Measurements from ENCODE around the gene PARN. TPM values are rescaled to one million over a fixed set of nuclear protein-coding genes. Genes with fewer than 3 reads are reported as not detected.

Gene PARN
- total and polyA plus RNA-seq, 2 of the 8 experiments (the other 6 are each of a cell fraction or from before 2014, with no cell fraction given) = 24.5 to 44.6 TPM

DNA sequence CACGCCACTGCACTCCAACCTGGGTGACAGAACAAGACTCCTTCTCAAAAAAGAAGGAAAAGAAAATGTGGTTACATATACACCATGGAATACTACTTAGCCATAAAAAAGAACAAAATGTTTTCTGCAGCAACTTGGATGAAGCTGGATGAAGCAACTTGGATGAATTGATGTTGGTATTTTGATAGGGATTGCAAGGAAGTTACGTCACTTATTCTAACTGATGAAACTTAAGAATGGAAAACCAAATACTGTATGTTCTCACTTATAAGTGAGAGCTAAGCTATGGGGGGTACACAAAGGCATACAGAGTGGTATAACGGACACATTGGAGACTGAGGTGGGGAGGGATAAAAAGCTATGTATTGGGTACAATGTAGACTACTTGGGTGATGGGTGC, 46.6 kb upstream of the PARN start:
- no peak overlapping the region for H3K9ac ChIP-seq (replicated peaks in 1 of 4; ENCODE audit: extremely low read depth in 1 of 4, low read depth in 3 of 4, low read length in 3 of 4)
- H3K4me1 ChIP-seq (replicated peaks in 1 of 4; ENCODE audit: control insufficient read depth in 3 of 4, insufficient read depth in 4 of 4, low read length in 3 of 4) = no peaks in the 10 kb centered on the region
- H3K27ac ChIP-seq (ENCODE audit: low read depth, low read length) = no peak overlapping the region
- H3K18ac ChIP-seq (ENCODE audit: extremely low read depth, low read length) = no peak overlapping the region
- H3K9me3 ChIP-seq (ENCODE audit: insufficient read depth in 2 of 2, low read depth in 1 of 2, low read length in 1 of 2) = no peaks in the 10 kb centered on the region
- H2BK120ac ChIP-seq (replicated peaks; ENCODE audit: low read depth, low read length) = no peak overlapping the region
- H3K23me2 ChIP-seq (ENCODE audit: low read depth, low read length) = peaks cover 4% of the 10 kb centered on the region; the same call in 1 of the 2 replicates
- H3K4me2 ChIP-seq (ENCODE audit: insufficient read depth in 1 of 2, low read depth in 2 of 2, low read length in 2 of 2) = no peak overlapping the region
- no peak overlapping the region for H2BK15ac ChIP-seq (ENCODE audit: low read length)
- H3K27me3 ChIP-seq (replicated peaks in 1 of 4; ENCODE audit: control insufficient read depth in 3 of 4, extremely low read depth in 1 of 4, insufficient read depth in 3 of 4, low read length in 3 of 4) = no peaks in the 10 kb centered on the region
- H3K79me2 ChIP-seq (ENCODE audit: control insufficient read depth in 1 of 2, insufficient read depth in 2 of 2, low read length in 2 of 2) = no peaks in the 10 kb centered on the region
- no peaks in the 10 kb centered on the region for H4K20me1 ChIP-seq (replicated peaks in 1 of 2; ENCODE audit: control insufficient read depth in 1 of 2, insufficient read depth in 2 of 2, low read length in 2 of 2)
- H2BK20ac ChIP-seq (ENCODE audit: low read length) = no peak overlapping the region
- no peak overlapping the region for H3K23ac ChIP-seq (ENCODE audit: insufficient read length)
- WGBS, 2 experiments (ENCODE audit: extremely low coverage in 1 of 2, insufficient coverage in 1 of 2, insufficient read length in 1 of 2, insufficient replicate concordance in 2 of 2, low coverage in 1 of 2, low lambda C conversion rate in 2 of 2, missing lambda C conversion rate in 1 of 2) = 82% methylated on average over 3 of the region's 3 CpGs; no CpG with 5 or more reads in 1 of the 2 experiments
- H3K79me1 ChIP-seq (ENCODE audit: low read depth, low read length) = no peaks in the 10 kb centered on the region
- H2AFZ ChIP-seq (ENCODE audit: low read length) = no peak overlapping the region
- no peak overlapping the region for H3K14ac ChIP-seq (ENCODE audit: insufficient read length)
- no peak for DNase-seq (ENCODE audit: low read depth in 1 of 2, low spot score in 2 of 2)
- no peak overlapping the region for H3K4ac ChIP-seq (replicated peaks; ENCODE audit: insufficient read length, low read depth, low read length)
- H2AK5ac ChIP-seq (ENCODE audit: low read depth, low read length) = no peak overlapping the region
- no peak overlapping the region for H3K4me3 ChIP-seq (ENCODE audit: extremely low read depth in 1 of 4, insufficient read depth in 2 of 4, low read depth in 3 of 4, low read length in 4 of 4)
- H2BK12ac ChIP-seq (ENCODE audit: low read depth, low read length) = no peak overlapping the region
- no peak overlapping the region for H4K8ac ChIP-seq (ENCODE audit: extremely low read depth, insufficient read depth, low read length)
- no peak for FAIRE-seq
- no peak overlapping the region for H4K91ac ChIP-seq (replicated peaks; ENCODE audit: insufficient read length, low read length)
- H3K56ac ChIP-seq (replicated peaks; ENCODE audit: insufficient read length, low read depth, low read length) = no peak overlapping the region
- no peak overlapping the region for H4K5ac ChIP-seq (ENCODE audit: insufficient read length, low read depth, low read length)
- no peaks in the 10 kb centered on the region for H3K36me3 ChIP-seq (ENCODE audit: control insufficient read depth in 2 of 4, insufficient read depth in 4 of 4, low read length in 3 of 4)
- POLR2A ChIA-PET (ENCODE audit: partially characterized antibody) = no interaction called here
- CTCF ChIA-PET (ENCODE audit: partially characterized antibody) = no interaction called here
- no peak overlapping the region for H2BK5ac ChIP-seq (ENCODE audit: low read depth, low read length)
- no peak for TF ChIP-seq BRCA1 (IDR thresholded peaks at IDR 0.05; ENCODE audit: low read depth, low read length)
- TF ChIP-seq CREB1 (IDR thresholded peaks at IDR 0.05) = no peak
- TF ChIP-seq FOSL1 (IDR thresholded peaks at IDR 0.05; ENCODE audit: insufficient read depth, low read depth, low read length) = no peak
